ENCODE data around the gene C11orf98.
"Not testable (repeated sequence)": the region's sequence is repeated elsewhere in the genome, so short reads cannot be mapped to it uniquely, and the experiment has no call there.

Gene C11orf98

GRCh38 chr11:62621567-62622470 lies 43.2 kb downstream of the C11orf98 start, which contains the start of gene B3GAT3:
B3GAT3 (minus strand) TSS chr11:62621986; CDS start chr11:62621947, 39 bp downstream.
- Histone ChIP-seq H3K4me3 (ENCODE audit: low read length) (peak within 1 kb of the TSS; percentile 93), H3K9ac (ENCODE audit: low read length) (peak within 1 kb of the TSS; percentile 97), H3K9me3 (ENCODE audit: control insufficient read depth, low read length) (no peaks in the 10 kb centered on the region), H3K36me3 (ENCODE audit: control insufficient read depth, insufficient read depth, low read length, severe bottlenecking) (peaks cover 22% of the 10 kb centered on the region), H3K27me3 (replicated peaks; ENCODE audit: control insufficient read depth, insufficient read depth, low read length) (no peaks in the 10 kb centered on the region), H3K4me1 (ENCODE audit: control insufficient read depth, insufficient read depth, low read length) (peaks cover 22% of the 10 kb centered on the region)
- peak; percentile 99 for DNase-seq (ENCODE audit: low read depth)

- H3K27me3 ChIP-seq (replicated peaks; ENCODE audit: control insufficient read depth, insufficient read depth, low read length): no peaks in the 10 kb centered on the region
- H3K9me3 ChIP-seq (ENCODE audit: control insufficient read depth, low read length): no peaks in the 10 kb centered on the region
- peaks cover 22% of the 10 kb centered on the region for H3K4me1 ChIP-seq (ENCODE audit: control insufficient read depth, insufficient read depth, low read length)
- H3K9ac ChIP-seq (ENCODE audit: low read length): peak overlapping the region; percentile 97
- DNase-seq (ENCODE audit: low read depth): no peak
- H3K36me3 ChIP-seq (ENCODE audit: control insufficient read depth, insufficient read depth, low read length, severe bottlenecking): peaks cover 19% of the 10 kb centered on the region
- peak overlapping the region; percentile 93 for H3K4me3 ChIP-seq (ENCODE audit: low read length)
Measured at GRCh38 chr11:62621027-62621566, 43.9 kb downstream of the C11orf98 start.

GRCh38 chr11:62616957-62617356 lies 48.1 kb downstream of the C11orf98 start:
- Histone ChIP-seq H3K36me3 (ENCODE audit: control insufficient read depth, insufficient read depth, low read length, severe bottlenecking) (peaks cover 12% of the 10 kb centered on the region), H3K4me1 (ENCODE audit: control insufficient read depth, insufficient read depth, low read length) (peaks cover 18% of the 10 kb centered on the region)
- not testable (repeated sequence) for H3K9ac ChIP-seq (ENCODE audit: low read length); H3K27me3 ChIP-seq (replicated peaks; ENCODE audit: control insufficient read depth, insufficient read depth, low read length); H3K4me3 ChIP-seq (ENCODE audit: low read length); H3K9me3 ChIP-seq (ENCODE audit: control insufficient read depth, low read length); DNase-seq (ENCODE audit: low read depth)

DNA sequence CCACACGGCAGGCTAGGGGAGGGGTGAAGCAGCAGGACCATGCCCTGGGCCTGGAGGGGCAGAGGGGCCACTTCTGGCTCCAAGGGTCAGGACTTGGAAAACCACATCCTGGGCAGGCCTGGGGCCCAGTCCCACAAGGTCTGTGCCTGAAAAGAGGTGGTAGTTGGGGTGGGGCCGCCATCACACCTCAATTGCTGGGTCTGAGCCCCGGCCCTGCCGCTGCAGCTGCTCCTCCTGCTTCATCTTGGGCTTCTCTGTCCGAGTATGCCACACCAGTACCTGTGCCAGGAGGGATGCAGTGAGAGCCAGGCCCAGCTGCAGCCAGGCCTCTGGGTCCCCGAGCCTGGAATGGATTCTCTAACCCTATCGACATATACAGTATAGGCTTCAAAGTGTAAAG lies 49.5 kb downstream of the C11orf98 start:
- Histone ChIP-seq H3K9me3 (ENCODE audit: control insufficient read depth, low read length) (no peaks in the 10 kb centered on the region), H3K9ac (ENCODE audit: low read length) (no peak overlapping the region)
- no peak for DNase-seq (ENCODE audit: low read depth)

DNA sequence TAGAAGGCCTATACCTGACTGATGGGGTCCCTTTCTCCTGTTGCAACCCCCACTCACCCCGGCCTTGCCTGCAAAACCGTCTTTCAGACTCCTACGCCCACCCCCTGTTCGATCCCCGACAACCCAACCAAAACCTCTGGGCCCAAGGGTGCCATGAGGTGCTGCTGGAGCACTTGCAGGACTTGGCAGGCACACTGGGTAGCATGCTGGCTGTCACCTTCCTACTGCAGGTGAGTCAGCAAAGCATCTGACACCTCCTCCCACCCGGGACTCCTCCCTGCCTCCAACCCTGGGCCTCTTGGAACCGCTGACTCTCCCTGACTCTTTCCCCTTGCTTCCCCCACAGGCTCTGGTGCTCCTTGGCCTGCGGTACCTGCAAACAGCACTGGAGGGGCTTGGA lies 50.7 kb downstream of the C11orf98 start:
- no peak for DNase-seq (ENCODE audit: low read depth)

More for the DNA sequence above, 49.5 kb downstream of the C11orf98 start:
- Histone ChIP-seq H3K4me3 (ENCODE audit: low read length) (no peak overlapping the region), H3K36me3 (ENCODE audit: control insufficient read depth, insufficient read depth, low read length, severe bottlenecking) (peaks cover 18% of the 10 kb centered on the region), H3K4me1 (ENCODE audit: control insufficient read depth, insufficient read depth, low read length) (peaks cover 18% of the 10 kb centered on the region), H3K27me3 (replicated peaks; ENCODE audit: control insufficient read depth, insufficient read depth, low read length) (no peaks in the 10 kb centered on the region)

GRCh38 chr11:62613291-62613778 lies 51.7 kb downstream of the C11orf98 start:
- H3K36me3 ChIP-seq (ENCODE audit: control insufficient read depth, insufficient read depth, low read length, severe bottlenecking): peaks cover 35% of the 10 kb centered on the region
- H3K4me1 ChIP-seq (ENCODE audit: control insufficient read depth, insufficient read depth, low read length): peaks cover 13% of the 10 kb centered on the region
- no peaks in the 10 kb centered on the region for H3K9me3 ChIP-seq (ENCODE audit: control insufficient read depth, low read length)
- no peak overlapping the region for H3K4me3 ChIP-seq (ENCODE audit: low read length)
- DNase-seq (ENCODE audit: low read depth): no peak
- H3K9ac ChIP-seq (ENCODE audit: low read length): peak overlapping the region; percentile 37
- H3K27me3 ChIP-seq (replicated peaks; ENCODE audit: control insufficient read depth, insufficient read depth, low read length): no peaks in the 10 kb centered on the region

More for the DNA sequence above, 50.7 kb downstream of the C11orf98 start:
- no peak overlapping the region for H3K4me3 ChIP-seq (ENCODE audit: low read length)
- H3K9ac ChIP-seq (ENCODE audit: low read length): peak overlapping the region; percentile 16
- peaks cover 26% of the 10 kb centered on the region for H3K36me3 ChIP-seq (ENCODE audit: control insufficient read depth, insufficient read depth, low read length, severe bottlenecking)
- H3K4me1 ChIP-seq (ENCODE audit: control insufficient read depth, insufficient read depth, low read length): peaks cover 13% of the 10 kb centered on the region
- H3K27me3 ChIP-seq (replicated peaks; ENCODE audit: control insufficient read depth, insufficient read depth, low read length): no peaks in the 10 kb centered on the region
- no peaks in the 10 kb centered on the region for H3K9me3 ChIP-seq (ENCODE audit: control insufficient read depth, low read length)

All from adipocyte (in vitro differentiated cells).